MCF 10A (cell line): Measurements from ENCODE around the gene TBATA. TPM values are rescaled to one million over a fixed set of nuclear protein-coding genes. Genes with fewer than 3 reads are reported as not detected.

ENCODE experiments used
- BruUV-seq: library from RNA; stranded (reverse); fragments of 400-500 nt; replicated peaks from 2 replicates; lab custom pipeline; 2021; lab: Mats Ljungman, UMichigan
- CTCF ChIA-PET: fragments of 300-600 bp; sonication (Branson Sonifier 250); formaldehyde crosslinking; extraction: SDS; loops from one replicate; lab custom pipeline; 2021; ENCODE audit warnings: antibody characterized with exemption, inconsistent platforms; lab: Yijun Ruan, JAX
- POLR2A ChIA-PET: fragments of 300-600, 350-650 bp; sonication (Branson Sonifier 250); formaldehyde crosslinking; extraction: SDS; loops from one replicate; lab custom pipeline; 2020; ENCODE audit warnings: antibody characterized with exemption, inconsistent platforms; lab: Yijun Ruan, JAX
- DNase-seq: peaks from one replicate; pipeline ENCODE4 v3.0.0-alpha.2; 2018; ENCODE audit not compliant: unreplicated experiment
- H3K27ac Mint-ChIP-seq: one replicate; pipeline ENCODE4 v1.8.0; 2022; ENCODE audit warnings: mild to moderate bottlenecking, low read depth, mixed read lengths; ENCODE audit not compliant: unreplicated experiment
- H3K27me3 Mint-ChIP-seq: one replicate; pipeline ENCODE4 v1.8.0; 2022; ENCODE audit warnings: mixed read lengths; ENCODE audit not compliant: insufficient read depth, unreplicated experiment
- H3K36me3 Mint-ChIP-seq: one replicate; pipeline ENCODE4 v1.8.0; 2022; ENCODE audit warnings: mild to moderate bottlenecking, moderate library complexity, mixed read lengths; ENCODE audit not compliant: insufficient read depth, unreplicated experiment
- H3K4me1 Mint-ChIP-seq: one replicate; pipeline ENCODE4 v1.8.0; 2022; ENCODE audit warnings: mixed read lengths; ENCODE audit not compliant: insufficient read depth, unreplicated experiment
- H3K4me3 Mint-ChIP-seq: one replicate; pipeline ENCODE4 v1.8.0; 2022; ENCODE audit warnings: mild to moderate bottlenecking, moderate library complexity, mixed read lengths; ENCODE audit not compliant: unreplicated experiment
- H3K9me3 Mint-ChIP-seq: one replicate; pipeline ENCODE4 v1.8.0; 2022; ENCODE audit warnings: mixed read lengths; ENCODE audit not compliant: unreplicated experiment
- CTCF ChIP-seq: fragments of 200-600 bp; IDR thresholded peaks from one replicate; pipeline ENCODE4 v1.8.0; 2022; ENCODE audit warnings: antibody characterized with exemption, mild to moderate bottlenecking; ENCODE audit not compliant: unreplicated experiment
- intact Hi-C: fragments of 100-400 bp; cut with micrococcal nuclease; formaldehyde crosslinking; loops from 2 replicates; pipeline ENCODE4 v1.14.1; 2022
- total RNA-seq: library from RNA; stranded (reverse); gene quantifications from 2 replicates; pipeline ENCODE4 v1.2.3, GENCODE V29; 2022

Gene TBATA
- total RNA-seq, 1 experiment from 2014 or later, result not detected

GRCh38 chr10:70829543-70829942 lies 44.4 kb upstream of the TBATA start:
- no peak for DNase-seq
- ChIA-PET POLR2A (interaction anchor here (0.7 kb wide), 1 partner anchor 396 kb away, joined by 3 read pairs; no protein-coding TSS in a partner anchor), CTCF (no interaction called here)
- H3K4me3 Mint-ChIP-seq, result no peak overlapping the region
- no peak for TF ChIP-seq CTCF
- peaks cover 12% of the 10 kb centered on the region for H3K4me1 Mint-ChIP-seq
- H3K9me3 Mint-ChIP-seq, result no peaks in the 10 kb centered on the region
- no peaks in the 10 kb centered on the region for H3K27me3 Mint-ChIP-seq
- intact Hi-C loops, result no loop called here
- no peak overlapping the region for H3K27ac Mint-ChIP-seq
- H3K36me3 Mint-ChIP-seq, result peaks cover 22% of the 10 kb centered on the region
- no TSS peak for BruUV-seq

GRCh38 chr10:70828923-70829322 lies 43.7 kb upstream of the TBATA start:
- Mint-ChIP-seq H3K4me3 (no peak overlapping the region), H3K27ac (no peak overlapping the region), H3K27me3 (no peaks in the 10 kb centered on the region), H3K4me1 (peaks cover 12% of the 10 kb centered on the region), H3K9me3 (no peaks in the 10 kb centered on the region), H3K36me3 (peaks cover 26% of the 10 kb centered on the region)
- POLR2A ChIA-PET, result interaction anchor here (0.7 kb wide), 1 partner anchor 396 kb away, joined by 3 read pairs; no protein-coding TSS in a partner anchor
- BruUV-seq, result no TSS peak
- CTCF ChIA-PET, result no interaction called here
- DNase-seq, result no peak
- no peak for TF ChIP-seq CTCF
- intact Hi-C loops, result no loop called here

DNA sequence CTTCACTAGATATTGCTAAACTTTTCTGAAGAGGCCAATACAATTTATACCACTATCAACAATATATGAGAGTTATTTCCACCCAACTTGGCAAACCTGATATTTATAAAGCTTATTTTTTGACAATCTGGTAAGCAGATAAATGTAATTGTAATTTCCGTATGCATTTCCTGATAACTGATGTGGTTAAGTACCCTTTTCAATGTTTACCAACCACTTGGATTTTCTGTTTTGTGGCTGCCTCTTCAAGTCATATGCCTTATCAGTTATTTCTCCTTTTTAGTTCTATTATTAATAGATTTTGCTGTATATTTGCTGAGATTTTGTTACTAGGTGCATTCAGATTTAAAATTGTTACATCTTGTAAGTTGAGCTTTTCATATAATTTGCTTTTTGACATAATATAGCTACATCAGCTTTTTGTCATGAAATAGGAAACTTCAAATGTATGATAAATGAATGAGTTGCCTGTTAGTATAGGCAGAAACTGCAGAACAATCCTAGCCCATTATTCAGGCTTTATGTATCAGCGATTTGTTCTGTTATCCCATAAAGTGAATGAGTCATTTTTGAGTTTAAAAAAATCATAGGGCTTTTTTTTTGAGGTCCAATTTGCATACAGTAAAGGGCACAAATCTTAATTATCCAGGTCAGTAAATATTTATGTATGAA lies 42.0 kb upstream of the TBATA start:
- no peak overlapping the region for H3K27ac Mint-ChIP-seq
- BruUV-seq, result no TSS peak
- DNase-seq, result no peak

More for the DNA sequence above, 42.0 kb upstream of the TBATA start:
- H3K27me3 Mint-ChIP-seq, result no peaks in the 10 kb centered on the region
- no peak for TF ChIP-seq CTCF
- intact Hi-C loops, result no loop called here
- H3K4me1 Mint-ChIP-seq, result no peaks in the 10 kb centered on the region
- no peaks in the 10 kb centered on the region for H3K9me3 Mint-ChIP-seq
- ChIA-PET POLR2A (interaction anchor here (0.7 to 1.3 kb wide), 2 partner anchors 11 to 16 kb away, joined by 5 to 8 read pairs; partner anchors contain the start of gene SGPL1), CTCF (interaction anchor here (0.5 to 0.7 kb wide), 2 partner anchors 208 to 278 kb away, joined by 3 to 4 read pairs; no protein-coding TSS in a partner anchor)
- no peak overlapping the region for H3K4me3 Mint-ChIP-seq
- peaks cover 30% of the 10 kb centered on the region for H3K36me3 Mint-ChIP-seq
